SK-N-SH (cell line): ENCODE results near the gene TGDS.

ENCODE experiments used
- CTCF ChIP-seq: fragments of 200-600 bp; sonication (generic); IDR thresholded peaks from 2 replicates; pipeline ENCODE4 v1.6.1; 2017; ENCODE audit warnings: antibody characterized with exemption, mild to moderate bottlenecking, moderate library complexity
- EP300 ChIP-seq, 2 experiments: IDR thresholded peaks; 2 replicates each; pipeline versions ENCODE4 v1.4.0 to v1.6.1; 2012; ENCODE audit warnings: borderline replicate concordance in 1 of 2, low read depth in 1 of 2, low read length in 1 of 2
- GABPA ChIP-seq: IDR thresholded peaks from 2 replicates; pipeline ENCODE4 v1.4.0; 2012; ENCODE audit warnings: low read depth, mild to moderate bottlenecking
- MAX ChIP-seq: IDR thresholded peaks from 2 replicates; pipeline ENCODE4 v1.4.0; 2012; ENCODE audit warnings: low read depth
- POLR2AphosphoS5 ChIP-seq: IDR thresholded peaks from 2 replicates; pipeline ENCODE4 v1.6.1; 2012; ENCODE audit warnings: low read depth, low read length
- TAF1 ChIP-seq: IDR thresholded peaks from 2 replicates; pipeline ENCODE4 v1.6.1; 2012; ENCODE audit warnings: low read depth, mild to moderate bottlenecking, low read length, moderate library complexity, borderline replicate concordance

- TF ChIP-seq CTCF (no peak), TAF1 (no peak), EP300 (IDR thresholded peaks at IDR 0.05; ENCODE audit: borderline replicate concordance in 1 of 2, low read depth in 1 of 2, low read length in 1 of 2) (no peak), GABPA (no peak), POLR2AphosphoS5 (no peak), MAX (no peak)
These were observed 39.3 kb downstream of the TGDS start for GRCh38 chr13:94556621-94557020.
